Measurements from ENCODE around the gene ULK3. TPM values are rescaled to one million over a fixed set of nuclear protein-coding genes. Genes with fewer than 3 reads are reported as not detected.

The ULK3 gene
- total RNA-seq, 2 experiments from 2014 or later = 49.6 to 54.3 TPM

DNA sequence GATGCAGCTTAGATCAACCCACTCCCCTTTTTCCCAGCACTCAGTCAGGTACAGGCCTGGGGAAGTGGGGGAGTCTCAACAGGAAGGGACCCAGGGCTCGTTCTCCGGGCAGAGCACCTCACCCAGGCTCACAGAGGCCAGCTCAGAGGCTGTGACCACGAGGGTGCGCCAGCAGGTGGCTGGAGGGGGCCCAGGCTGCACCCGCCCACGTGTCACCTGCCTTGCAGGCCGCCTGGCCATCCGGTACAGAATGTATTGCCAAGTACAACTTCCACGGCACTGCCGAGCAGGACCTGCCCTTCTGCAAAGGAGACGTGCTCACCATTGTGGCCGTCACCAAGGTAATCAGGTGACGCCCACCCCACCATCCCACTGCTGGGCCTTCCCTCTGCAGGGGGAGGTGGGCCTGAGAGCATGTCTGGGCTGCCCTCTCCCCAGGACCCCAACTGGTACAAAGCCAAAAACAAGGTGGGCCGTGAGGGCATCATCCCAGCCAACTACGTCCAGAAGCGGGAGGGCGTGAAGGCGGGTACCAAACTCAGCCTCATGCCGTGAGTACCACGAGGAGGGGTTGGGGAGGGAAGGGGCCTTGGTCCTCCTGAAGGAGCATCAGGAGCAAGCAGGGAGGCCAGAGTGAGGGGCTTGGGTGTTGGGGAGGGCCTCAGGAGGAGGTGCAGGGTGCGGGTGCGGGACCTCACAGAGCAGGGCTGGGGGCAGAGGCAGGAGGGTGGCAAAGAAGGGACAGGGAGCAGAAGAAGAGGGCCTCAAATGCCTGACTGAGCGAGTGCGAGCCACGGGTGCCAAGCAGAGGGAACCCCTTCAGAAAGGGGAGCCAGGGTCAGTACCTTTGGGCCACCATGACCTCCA, 44.3 kb downstream of the ULK3 start:
- CTCF ChIA-PET = interaction anchor here (0.7 to 32.0 kb wide), 9 partner anchors 8 to 180 kb away, joined by 3 to 914 read pairs (median 5); partner anchors contain the start of gene CSK
- POLR2A ChIA-PET = interaction anchor here (0.6 to 3.5 kb wide), 4 partner anchors 11 to 103 kb away, joined by 3 to 13 read pairs (median 5); no protein-coding TSS in a partner anchor

DNA sequence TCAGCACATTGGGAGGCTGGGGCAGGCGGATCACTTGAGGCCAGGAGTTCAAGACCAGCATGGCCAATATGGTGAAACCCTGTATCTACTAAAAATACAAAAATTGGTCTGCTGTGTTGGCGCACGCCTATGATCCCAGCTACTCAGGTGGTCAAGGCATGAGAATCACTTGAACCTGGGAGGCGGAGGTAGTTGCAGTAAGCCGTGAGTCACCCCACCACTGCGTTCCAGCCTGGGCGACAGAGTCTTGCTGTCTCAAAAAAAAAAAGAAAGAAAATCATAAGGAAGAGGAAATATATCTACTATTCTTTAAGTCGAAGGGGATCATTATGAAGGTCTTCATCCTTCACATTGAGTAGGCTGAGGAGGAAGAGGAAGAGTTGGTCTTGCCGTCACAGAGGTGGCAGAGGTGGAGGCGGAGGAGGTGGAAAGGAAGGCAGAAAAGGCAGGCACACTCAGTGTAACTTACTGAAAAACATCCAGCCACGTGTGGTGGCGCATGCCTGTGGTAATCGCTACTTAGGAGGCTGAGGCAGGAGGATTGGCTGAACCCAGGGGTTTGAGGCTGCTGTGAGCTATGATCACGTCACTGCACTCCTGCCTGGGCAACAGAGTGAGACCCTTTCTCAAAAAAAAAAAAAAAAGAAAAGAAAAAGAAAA, 46.9 kb downstream of the ULK3 start:
- POLR2A ChIA-PET = interaction anchor here (3.5 kb wide), 1 partner anchor 9 kb away, joined by 13 read pairs; no protein-coding TSS in a partner anchor

DNA sequence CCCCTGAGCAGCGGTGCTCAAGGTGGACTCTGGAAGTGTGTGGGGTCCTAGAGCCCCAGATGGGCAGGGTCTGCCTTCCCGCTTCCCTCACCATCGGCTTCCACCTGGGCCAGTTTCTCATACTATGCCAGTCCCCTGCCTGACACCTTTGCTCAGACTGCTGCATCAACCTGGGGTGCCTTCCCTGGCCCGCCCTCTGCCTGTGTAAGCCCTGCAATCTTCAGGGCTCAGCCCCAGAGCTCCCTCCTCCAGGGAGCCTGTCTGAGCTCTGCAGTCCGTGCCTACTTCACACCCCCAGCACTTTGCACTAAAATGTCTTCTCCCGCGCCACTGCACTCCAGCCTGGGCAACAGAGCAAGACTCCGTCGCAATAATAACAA, 48.0 kb downstream of the ULK3 start:
- CTCF ChIA-PET = interaction anchor here (0.5 to 32.0 kb wide), 4 partner anchors 14 to 333 kb away, joined by 4 to 914 read pairs (median 6); partner anchors contain the start of gene CSK
- POLR2A ChIA-PET = interaction anchor here (1.5 kb wide), 1 partner anchor 9 kb away, joined by 3 read pairs; no protein-coding TSS in a partner anchor

More for the DNA sequence above, 46.9 kb downstream of the ULK3 start:
- CTCF ChIA-PET = interaction anchor here (1.2 to 32.0 kb wide), 3 partner anchors 15 to 154 kb away, joined by 3 to 914 read pairs (median 4); partner anchors contain the start of gene CSK

DNA sequence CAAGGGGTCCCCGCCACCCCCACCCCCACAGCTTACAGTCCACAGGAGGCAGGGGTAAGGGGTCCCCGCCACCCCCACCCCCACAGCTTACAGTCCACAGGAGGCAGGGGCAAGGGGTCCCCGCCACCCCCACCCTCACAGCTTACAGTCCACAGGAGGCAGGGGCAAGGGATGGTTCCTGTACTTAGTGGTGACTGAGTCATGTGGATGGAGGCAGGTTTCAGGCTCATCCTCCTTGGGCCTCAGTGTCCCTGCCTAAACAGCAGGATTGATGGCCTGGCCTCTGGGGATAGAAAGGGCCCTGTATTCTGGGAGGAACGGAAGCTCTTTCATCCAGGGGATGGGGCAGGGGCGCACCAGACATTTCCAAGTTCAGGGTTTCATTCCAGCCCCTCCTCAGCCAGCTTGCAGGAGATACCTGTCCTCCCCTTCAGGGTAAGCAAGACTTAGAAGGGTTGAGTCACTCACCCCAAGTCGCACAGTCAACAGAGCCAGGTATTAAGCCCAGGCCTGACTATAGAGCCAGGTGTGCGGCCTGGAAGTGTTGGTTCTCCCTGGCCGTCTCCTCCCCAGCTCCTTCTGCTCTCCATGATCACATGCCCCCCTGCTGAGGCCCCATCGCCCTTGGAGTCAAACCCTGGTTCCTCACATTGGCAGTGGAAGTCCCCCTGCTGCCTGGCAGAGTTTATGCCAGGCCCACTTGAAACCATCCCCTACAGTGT, 48.5 kb downstream of the ULK3 start:
- ChIA-PET POLR2A (interaction anchor here (0.6 to 3.4 kb wide), 5 partner anchors 8 to 253 kb away, joined by 3 to 33 read pairs (median 3); partner anchors contain the start of genes CSK and ULK3), CTCF (interaction anchor here (0.5 to 32.0 kb wide), 11 partner anchors 2 to 333 kb away, joined by 3 to 914 read pairs (median 4); partner anchors contain the start of genes CSK and CYP1A1)

DNA sequence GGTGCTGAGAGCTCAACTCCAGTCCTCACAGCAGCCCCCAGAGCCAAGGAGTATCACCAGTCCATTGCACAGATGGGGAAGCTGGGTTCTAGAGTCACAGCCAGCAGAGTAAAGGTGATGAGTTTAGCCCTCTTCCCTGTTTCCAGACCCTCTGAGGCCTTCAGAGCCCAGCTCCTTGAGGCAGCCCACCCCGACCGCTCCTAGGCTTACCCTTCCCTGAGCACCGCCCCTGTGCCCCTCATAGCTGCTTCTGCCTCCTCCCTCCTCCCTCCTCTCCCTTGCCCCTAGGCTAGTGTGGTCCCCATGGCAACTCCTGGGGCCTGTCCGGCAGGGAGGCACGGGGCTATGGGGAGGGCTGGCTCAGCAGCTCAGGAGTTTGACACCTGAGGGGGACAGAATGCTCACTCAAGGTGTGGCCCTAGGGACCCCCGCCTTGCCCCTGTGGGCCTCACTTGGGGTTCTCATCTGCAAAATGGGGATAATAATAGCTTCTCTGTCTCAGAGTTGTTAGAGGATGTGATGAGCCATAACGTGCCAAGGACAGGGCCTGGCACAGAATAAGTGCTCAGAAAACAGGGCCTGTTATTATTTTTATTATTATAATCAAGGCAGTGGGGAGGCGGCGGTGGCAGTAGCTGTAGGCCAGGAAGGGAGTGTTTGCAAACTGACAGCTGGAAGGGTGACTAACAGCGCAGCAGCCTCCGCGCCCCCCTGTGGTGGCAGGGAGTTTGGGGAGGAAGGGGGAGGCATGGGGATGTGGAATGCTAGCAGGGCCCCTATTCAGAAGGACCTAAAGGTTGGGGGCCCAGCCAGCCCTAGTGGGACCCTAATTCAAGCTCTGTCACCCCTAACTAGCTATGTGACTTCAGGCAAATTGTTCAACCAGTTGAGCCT, 49.6 kb downstream of the ULK3 start:
- CTCF ChIA-PET = interaction anchor here (0.5 to 32.0 kb wide), 15 partner anchors 1 to 290 kb away, joined by 3 to 914 read pairs (median 3); partner anchors contain the start of genes CSK and CYP1A1
- POLR2A ChIA-PET = interaction anchor here (0.6 to 3.4 kb wide), 6 partner anchors 7 to 76 kb away, joined by 3 to 33 read pairs (median 3); partner anchors contain the start of genes CSK and ULK3

DNA sequence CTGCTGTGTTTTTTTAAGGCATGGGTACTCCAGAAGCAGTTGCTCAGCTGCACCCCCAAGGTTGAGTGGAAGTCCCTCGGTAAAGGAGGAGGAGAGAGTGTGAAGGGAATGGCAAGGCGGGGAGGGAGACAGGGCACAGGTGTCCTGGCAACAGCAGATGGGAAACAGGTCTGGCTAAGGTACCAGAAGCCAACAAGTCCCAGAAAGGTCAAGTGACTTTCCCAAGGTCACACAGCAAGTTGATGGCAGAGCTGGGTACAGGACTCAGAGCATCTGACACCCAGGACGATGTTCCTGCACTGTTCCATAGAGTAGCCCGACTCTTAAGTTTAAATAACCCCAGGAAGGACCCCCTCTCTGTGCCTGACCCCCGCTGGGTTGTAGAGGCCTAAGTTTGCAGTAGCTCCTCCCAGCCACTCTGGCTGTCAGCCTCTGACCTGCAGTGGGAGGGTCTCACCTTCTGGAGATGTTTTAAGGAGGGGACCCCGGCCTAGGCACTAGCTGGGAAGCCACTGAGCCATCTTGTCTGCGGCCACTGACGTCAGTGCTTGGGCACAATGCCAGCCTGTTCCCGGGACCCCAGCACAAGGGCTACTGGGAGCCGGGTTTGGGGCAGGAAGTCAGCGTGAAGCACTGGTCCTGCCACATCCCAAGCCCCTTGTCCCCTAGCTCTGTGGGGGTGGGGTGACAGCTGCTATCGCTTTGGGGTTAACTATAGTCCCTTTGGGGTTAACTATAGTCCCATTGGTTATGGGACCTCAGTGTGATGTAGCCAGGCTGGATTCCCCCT, 50.5 kb downstream of the ULK3 start:
- ChIA-PET CTCF (interaction anchor here (0.5 to 32.0 kb wide), 10 partner anchors 0 to 172 kb away, joined by 3 to 914 read pairs (median 3); partner anchors contain the start of genes CSK and EDC3), POLR2A (interaction anchor here (0.8 to 3.4 kb wide), 4 partner anchors 10 to 77 kb away, joined by 3 to 33 read pairs (median 3); partner anchors contain the start of genes CSK and ULK3)

DNA sequence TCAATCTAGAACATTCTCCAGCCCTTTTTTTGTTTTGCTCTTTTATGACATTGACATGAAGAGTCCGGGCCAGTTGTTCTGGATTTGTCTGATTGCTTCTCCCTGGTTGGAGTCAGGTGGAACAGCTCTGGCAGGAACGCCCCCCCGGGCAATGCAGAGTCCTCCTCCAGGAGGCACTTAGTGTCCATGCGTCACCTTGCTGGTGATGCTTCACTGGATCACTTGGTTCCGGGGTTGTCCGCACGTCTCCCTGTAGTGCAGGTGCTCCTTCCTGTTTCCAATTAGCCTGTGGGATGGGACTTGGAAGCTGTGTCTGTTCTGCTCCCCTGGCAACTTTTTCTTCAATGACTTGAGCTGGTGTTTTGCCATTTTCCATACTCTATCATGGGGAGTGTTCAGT, 51.3 kb downstream of the ULK3 start:
- ChIA-PET CTCF (interaction anchor here (0.5 to 32.0 kb wide), 6 partner anchors 1 to 172 kb away, joined by 3 to 914 read pairs (median 3); partner anchors contain the start of genes CSK and EDC3), POLR2A (interaction anchor here (0.7 to 3.4 kb wide), 2 partner anchors 9 to 21 kb away, joined by 4 to 33 read pairs; partner anchors contain the start of gene CSK)

DNA sequence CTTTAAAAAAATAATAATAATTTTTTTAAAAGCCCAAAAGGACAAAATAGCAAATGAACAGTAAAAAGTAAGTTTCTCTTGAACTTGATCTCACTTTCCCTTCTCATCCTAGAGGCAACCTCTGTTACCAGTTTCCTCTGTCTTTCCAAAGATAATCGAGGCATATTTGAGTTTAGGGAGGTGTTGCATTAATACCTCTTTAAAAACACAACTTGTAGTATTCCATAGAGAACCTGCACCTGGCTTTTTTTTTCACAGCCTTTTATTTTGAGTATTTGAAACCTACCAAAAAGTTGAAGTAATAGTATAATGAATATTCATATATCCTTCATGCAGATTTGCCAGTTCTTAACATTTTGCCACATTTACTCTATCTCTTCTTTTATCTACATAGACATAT, 51.9 kb downstream of the ULK3 start:
- POLR2A ChIA-PET = interaction anchor here (1.0 kb wide), 1 partner anchor 11 kb away, joined by 3 read pairs; no protein-coding TSS in a partner anchor
- CTCF ChIA-PET = interaction anchor here (0.9 to 32.0 kb wide), 3 partner anchors 2 to 30 kb away, joined by 3 to 914 read pairs (median 914); partner anchors contain the start of gene CSK

DNA sequence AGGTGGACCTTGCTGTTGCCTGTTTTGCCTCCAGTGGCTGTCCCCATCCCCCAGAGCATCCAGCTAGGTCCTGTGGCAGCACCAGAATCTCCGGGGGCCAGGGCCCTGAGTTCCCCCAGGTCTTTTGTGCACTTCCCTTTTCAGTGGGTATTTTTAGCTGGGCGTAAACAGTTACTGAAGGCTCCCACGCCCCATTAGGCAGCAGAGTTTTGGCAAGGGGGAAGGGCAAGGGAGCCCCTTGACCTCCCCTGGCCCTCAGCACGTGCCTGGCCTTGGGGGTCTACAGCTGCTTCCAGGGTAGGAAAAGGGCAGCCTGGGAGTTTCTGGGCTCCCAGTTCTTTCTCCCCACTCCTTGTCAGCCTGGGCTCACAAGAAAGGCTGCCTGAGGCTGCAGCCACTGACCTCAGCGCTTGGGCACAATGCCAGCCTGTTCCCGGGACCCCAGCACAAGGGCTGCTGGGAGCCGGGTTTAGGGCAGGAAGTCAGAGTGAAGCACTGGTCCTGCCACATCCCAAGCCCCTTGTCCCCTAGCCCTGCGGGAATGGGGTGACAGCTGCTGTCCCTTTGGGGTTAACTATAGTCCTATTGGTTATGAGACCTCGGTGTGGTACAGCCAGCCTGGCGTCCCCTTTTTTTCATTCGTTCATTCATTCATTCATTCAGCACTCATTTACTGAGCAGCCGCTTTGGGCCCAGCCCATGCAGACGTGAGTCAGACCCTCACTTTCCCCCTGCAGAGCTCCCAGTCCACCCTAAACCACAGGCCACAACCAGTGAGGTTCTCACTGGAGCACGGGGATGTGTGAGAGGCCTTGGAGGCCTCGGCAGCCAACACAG, 52.7 kb downstream of the ULK3 start:
- ChIA-PET POLR2A (interaction anchor here (0.8 to 1.0 kb wide), 2 partner anchors 10 to 18 kb away, joined by 3 read pairs; no protein-coding TSS in a partner anchor), CTCF (interaction anchor here (0.5 to 32.0 kb wide), 4 partner anchors 2 to 412 kb away, joined by 3 to 914 read pairs (median 459); partner anchors contain the start of gene CSK)

DNA sequence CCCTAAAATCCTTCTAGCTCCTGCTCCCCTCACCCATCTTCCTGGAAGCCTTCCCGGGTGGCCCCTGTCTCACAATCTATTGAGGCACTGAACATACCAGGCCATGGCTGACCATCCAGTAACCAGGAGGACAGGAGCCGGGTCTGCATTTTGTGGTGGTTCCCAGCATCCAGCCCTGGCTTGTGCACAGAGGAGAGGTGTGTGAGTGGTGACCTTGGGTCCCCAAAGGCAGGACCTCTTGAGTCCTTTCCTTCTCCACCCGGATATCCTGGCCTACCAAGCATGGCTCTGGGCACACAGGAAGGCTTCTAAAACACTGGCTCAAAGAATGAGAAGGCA, 53.2 kb downstream of the ULK3 start:
- ChIA-PET CTCF (interaction anchor here (1.7 to 32.0 kb wide), 3 partner anchors 3 to 55 kb away, joined by 4 to 914 read pairs (median 914); partner anchors contain the start of gene CSK), POLR2A (interaction anchor here (0.8 kb wide), 1 partner anchor 17 kb away, joined by 3 read pairs; no protein-coding TSS in a partner anchor)

DNA sequence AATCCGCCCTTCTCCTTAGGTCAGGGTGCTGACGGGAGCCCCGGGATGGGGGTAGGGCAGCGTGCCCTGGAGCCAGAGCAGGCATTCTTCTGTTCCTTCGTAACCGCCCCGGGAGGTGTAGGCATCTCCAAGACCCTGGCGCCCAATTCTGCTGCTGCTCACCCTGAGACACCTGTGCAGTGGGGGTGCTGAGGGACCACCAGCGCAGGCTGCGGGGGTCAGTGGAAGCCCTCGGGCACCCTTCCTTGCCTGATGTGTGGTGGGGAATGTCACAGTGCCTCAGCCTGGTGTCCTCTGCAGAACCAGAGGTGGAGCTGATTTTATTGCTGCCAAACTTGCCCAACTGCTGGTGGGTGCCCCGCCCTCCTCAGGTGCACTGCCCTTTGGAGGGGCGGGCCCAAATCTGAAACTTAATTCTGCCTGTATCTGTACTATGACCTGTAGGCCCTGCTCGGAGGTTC, 53.8 kb downstream of the ULK3 start:
- ChIA-PET POLR2A (interaction anchor here (3.3 kb wide), 1 partner anchor 12 kb away, joined by 32 read pairs; no protein-coding TSS in a partner anchor), CTCF (interaction anchor here (1.7 to 32.0 kb wide), 4 partner anchors 3 to 56 kb away, joined by 4 to 914 read pairs (median 461); partner anchors contain the start of genes CSK and ULK3)

DNA sequence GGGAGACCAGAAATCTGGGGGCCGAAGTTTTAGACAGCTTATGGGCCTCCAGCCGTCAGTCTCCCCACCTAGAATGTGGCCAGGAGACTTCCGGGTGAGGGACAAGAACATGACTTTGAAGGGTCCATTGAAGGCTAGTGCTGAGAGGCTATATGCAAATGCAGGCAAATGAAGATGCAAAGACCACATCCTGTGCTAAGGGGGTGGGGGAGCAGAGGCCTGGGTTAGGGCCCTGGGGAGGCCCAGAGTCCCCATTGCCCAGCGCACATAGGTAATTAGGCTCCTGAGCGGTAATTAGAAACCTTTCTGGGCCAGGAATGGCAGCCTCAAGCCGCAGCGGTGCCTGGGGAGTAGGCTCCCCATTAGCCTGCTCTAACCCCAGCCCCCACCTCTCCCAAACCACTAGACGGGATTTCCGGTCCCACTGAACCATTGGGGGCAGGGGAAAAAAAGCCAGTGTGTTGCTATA, 54.2 kb downstream of the ULK3 start:
- ChIA-PET POLR2A (interaction anchor here (1.4 to 3.3 kb wide), 5 partner anchors 9 to 18 kb away, joined by 6 to 32 read pairs (median 6); no protein-coding TSS in a partner anchor), CTCF (interaction anchor here (1.3 to 32.0 kb wide), 6 partner anchors 4 to 113 kb away, joined by 4 to 914 read pairs (median 7); partner anchors contain the start of genes CSK and ULK3)

DNA sequence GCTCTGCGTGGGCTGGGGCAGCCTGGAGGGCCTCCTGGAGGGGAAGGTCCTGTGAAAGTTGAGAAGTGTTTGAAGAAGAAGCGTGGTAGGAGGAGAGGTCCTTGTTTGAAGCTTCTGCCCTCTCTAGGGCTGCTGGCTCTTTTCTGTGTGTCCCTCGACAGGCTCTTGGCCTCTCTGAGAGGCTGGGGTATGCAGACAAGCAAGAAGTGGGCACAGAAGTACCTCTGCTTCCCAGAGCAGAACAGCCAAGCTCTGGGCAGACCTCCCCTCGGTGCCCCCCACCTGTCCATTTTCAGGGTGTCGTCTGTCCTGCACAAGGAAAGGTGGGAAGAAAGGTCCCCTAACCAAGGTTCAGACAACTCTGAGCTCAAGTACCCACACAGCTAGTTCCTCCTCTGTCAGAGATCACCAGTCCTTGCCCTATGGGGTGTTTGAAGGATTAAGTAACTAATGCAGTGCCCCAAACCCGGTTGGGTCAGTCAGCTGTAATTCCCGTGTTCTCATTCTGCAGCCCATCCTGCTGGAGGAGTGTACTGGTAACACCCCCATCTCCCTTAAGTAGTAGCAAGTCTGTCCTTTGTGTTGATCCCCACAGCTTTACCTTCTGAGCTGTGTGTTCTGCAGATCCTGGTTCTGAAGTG, 54.8 kb downstream of the ULK3 start:
- ChIA-PET POLR2A (interaction anchor here (1.0 to 3.3 kb wide), 7 partner anchors 8 to 27 kb away, joined by 3 to 32 read pairs (median 6); no protein-coding TSS in a partner anchor), CTCF (interaction anchor here (1.3 to 32.0 kb wide), 11 partner anchors 5 to 152 kb away, joined by 3 to 914 read pairs (median 4); partner anchors contain the start of genes CSK and ULK3)
